ENCODE measurements around the gene KLHL17.

Gene KLHL17

DNA sequence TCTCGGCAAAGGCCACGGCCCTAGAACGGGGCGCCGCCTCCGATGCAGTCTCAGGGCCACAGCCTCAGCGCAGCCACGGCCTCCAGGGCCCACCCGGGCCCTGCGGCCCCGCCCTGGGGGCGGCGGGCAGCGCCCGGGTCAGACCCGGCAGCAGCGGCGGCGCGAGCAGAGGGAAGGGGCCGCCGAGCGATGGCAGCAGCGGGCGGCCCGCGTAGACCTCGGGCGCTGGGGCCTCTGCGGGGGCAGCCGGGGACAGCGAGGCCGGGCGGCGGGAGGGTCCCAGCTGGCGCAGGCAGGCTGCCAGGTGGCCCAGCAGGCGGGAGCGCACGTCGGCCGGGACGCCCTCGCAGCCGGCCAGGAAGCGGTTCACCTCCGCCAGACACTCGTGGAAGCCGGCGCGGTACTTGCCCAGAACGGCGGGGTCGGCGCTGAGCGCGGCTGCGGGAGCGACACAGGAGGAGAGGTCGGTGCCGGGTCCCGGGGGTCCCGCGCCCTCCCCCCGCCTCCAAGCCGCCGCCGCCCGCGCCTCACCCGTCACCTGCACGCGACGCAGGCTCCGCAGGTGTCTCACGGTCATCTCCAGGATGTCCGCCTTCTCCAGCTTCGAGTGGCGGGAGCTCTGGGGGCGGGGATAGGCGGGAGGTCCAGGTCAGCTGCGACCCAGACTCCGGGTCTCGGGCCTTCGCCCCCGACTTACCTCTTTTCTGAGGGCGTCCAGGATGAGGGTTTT lies 38.8 kb downstream of the KLHL17 start:
- peak overlapping the region; percentile 76 for H3K4ac ChIP-seq (ENCODE audit: low read length)
- H3K9me3 ChIP-seq (replicated peaks in 1 of 2; ENCODE audit: control insufficient read depth in 2 of 2, insufficient read depth in 1 of 2, low read depth in 1 of 2, low read length in 2 of 2): peaks cover 0 to 1% of the 10 kb centered on the region in 2 donors
- H3K36me3 ChIP-seq (replicated peaks in 1 of 2; ENCODE audit: control insufficient read depth in 2 of 2, insufficient read depth in 2 of 2, low read length in 2 of 2): peaks cover 0 to 8% of the 10 kb centered on the region in 2 donors
- peak overlapping the region; percentile 99 for H2AK5ac ChIP-seq (ENCODE audit: low read depth, low read length)
- peak overlapping the region; percentile 87 for H2BK120ac ChIP-seq (ENCODE audit: low read depth, low read length)
- no peak overlapping the region for H4K8ac ChIP-seq (ENCODE audit: low read depth, low read length)
- no CpG with 5 or more reads among the region's 86 CpGs for WGBS, 2 donors (ENCODE audit: extremely low coverage in 2 of 2, insufficient read length in 2 of 2, insufficient replicate concordance in 1 of 2)
- peaks cover 27 to 29% of the 10 kb centered on the region in 2 donors for H3K4me1 ChIP-seq (ENCODE audit: control insufficient read depth in 2 of 2, insufficient read depth in 1 of 2, low read depth in 1 of 2, low read length in 2 of 2)
- peak overlapping the region; percentile 94 for H3K14ac ChIP-seq (ENCODE audit: low read length)
- H3K27me3 ChIP-seq (ENCODE audit: control insufficient read depth in 3 of 3, insufficient read depth in 3 of 3, low read depth in 1 of 3, low read length in 3 of 3): peaks cover 0 to 12% (median 0%) of the 10 kb centered on the region in 3 experiments
- H4K91ac ChIP-seq (ENCODE audit: low read depth, low read length, poor library complexity): no peak overlapping the region
- H3K27ac ChIP-seq (replicated peaks; ENCODE audit: low read length): peak overlapping the region; percentile 99
- peaks cover 27% of the 10 kb centered on the region for H3K79me1 ChIP-seq (ENCODE audit: low read depth, low read length)
- peak overlapping the region; percentile 58 for H2BK12ac ChIP-seq (ENCODE audit: low read length)
- H3K18ac ChIP-seq (ENCODE audit: low read length): peak overlapping the region; percentile 100
- peak overlapping the region; percentile 99 for H3K9ac ChIP-seq (ENCODE audit: low read depth, low read length, poor library complexity)
- DNase-seq (ENCODE audit: low spot score): no peak
- H2AFZ ChIP-seq (ENCODE audit: low read length): peak overlapping the region; percentile 96
- H3K23ac ChIP-seq (ENCODE audit: low read depth, low read length, poor library complexity): peak overlapping the region; percentile 85
- peak overlapping the region; percentile 77 for H3K4me2 ChIP-seq (ENCODE audit: insufficient read depth, low read length, poor library complexity, severe bottlenecking)
- H2BK15ac ChIP-seq (ENCODE audit: low read length): peak overlapping the region; percentile 94
- H2BK5ac ChIP-seq (ENCODE audit: low read length): peak overlapping the region; percentile 99
- peak overlapping the region; percentile 88 to 99 for H3K4me3 ChIP-seq (ENCODE audit: low read length in 2 of 2)

DNA sequence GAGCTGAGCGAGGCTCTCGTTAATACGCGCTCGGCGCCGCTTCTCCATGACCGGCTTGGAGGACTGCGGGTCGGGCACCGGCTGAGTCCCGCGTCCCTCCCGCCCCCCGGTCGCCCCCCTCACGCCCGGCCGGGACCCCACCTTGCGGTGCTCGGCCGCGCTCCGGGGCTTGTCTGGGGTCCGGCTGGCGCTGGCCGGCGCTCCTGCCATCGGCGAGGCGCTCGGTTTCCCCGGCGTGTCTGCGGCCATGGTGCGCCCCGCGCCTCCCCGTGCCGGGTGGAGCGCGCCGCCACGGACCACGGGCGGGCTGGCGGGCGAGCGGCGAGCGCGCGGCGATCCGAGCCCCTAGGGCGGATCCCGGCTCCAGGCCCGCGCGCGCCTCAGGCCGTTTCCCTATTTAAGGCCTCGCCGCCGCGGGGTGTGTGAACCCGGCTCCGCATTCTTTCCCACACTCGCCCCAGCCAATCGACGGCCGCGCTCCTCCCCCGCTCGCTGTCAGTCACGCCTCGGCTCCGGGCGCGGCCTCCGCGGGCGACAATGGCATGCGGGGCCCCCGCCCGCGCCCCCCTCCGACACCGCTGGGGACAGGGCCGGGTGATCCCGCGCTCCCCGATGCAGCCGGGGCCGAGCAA lies 39.5 kb downstream of the KLHL17 start, which contains the start of gene HES4:
TSS of gene HES4 (minus strand) at position 373 of the 632 bp plus-strand sequence. CDS start at position 249, 124 bp downstream.
- H2BK5ac ChIP-seq (ENCODE audit: low read length): peak within 1 kb of the TSS; percentile 99
- H3K27ac ChIP-seq (replicated peaks; ENCODE audit: low read length): peak within 1 kb of the TSS; percentile 99
- H4K91ac ChIP-seq (ENCODE audit: low read depth, low read length, poor library complexity): peak within 1 kb of the TSS; percentile 100
- H2AK5ac ChIP-seq (ENCODE audit: low read depth, low read length): peak within 1 kb of the TSS; percentile 100
- H3K4me3 ChIP-seq (ENCODE audit: low read length in 2 of 2): peak within 1 kb of the TSS; percentile 88 to 99
- H3K14ac ChIP-seq (ENCODE audit: low read length): peak within 1 kb of the TSS; percentile 97
- peaks cover 34 to 35% of the 10 kb centered on the region in 2 donors for H3K4me1 ChIP-seq (ENCODE audit: control insufficient read depth in 2 of 2, insufficient read depth in 1 of 2, low read depth in 1 of 2, low read length in 2 of 2)
- H3K9me3 ChIP-seq (replicated peaks in 1 of 2; ENCODE audit: control insufficient read depth in 2 of 2, insufficient read depth in 1 of 2, low read depth in 1 of 2, low read length in 2 of 2): peaks cover 0 to 1% of the 10 kb centered on the region in 2 donors
- peak within 1 kb of the TSS; percentile 98 for H2BK120ac ChIP-seq (ENCODE audit: low read depth, low read length)
- H3K23ac ChIP-seq (ENCODE audit: low read depth, low read length, poor library complexity): peak within 1 kb of the TSS; percentile 99
- H3K36me3 ChIP-seq (replicated peaks in 1 of 2; ENCODE audit: control insufficient read depth in 2 of 2, insufficient read depth in 2 of 2, low read length in 2 of 2): peaks cover 0 to 8% of the 10 kb centered on the region in 2 donors
- peaks cover 0 to 12% (median 0%) of the 10 kb centered on the region in 3 experiments for H3K27me3 ChIP-seq (ENCODE audit: control insufficient read depth in 3 of 3, insufficient read depth in 3 of 3, low read depth in 1 of 3, low read length in 3 of 3)
- H4K8ac ChIP-seq (ENCODE audit: low read depth, low read length): peak within 1 kb of the TSS; percentile 43
- H2BK15ac ChIP-seq (ENCODE audit: low read length): peak within 1 kb of the TSS; percentile 99
- H2AFZ ChIP-seq (ENCODE audit: low read length): peak within 1 kb of the TSS; percentile 96
- H3K9ac ChIP-seq (ENCODE audit: low read depth, low read length, poor library complexity): peak within 1 kb of the TSS; percentile 99
- peaks cover 27% of the 10 kb centered on the region for H3K79me1 ChIP-seq (ENCODE audit: low read depth, low read length)
- no CpG with 5 or more reads among the region's 95 CpGs for WGBS, 2 donors (ENCODE audit: extremely low coverage in 2 of 2, insufficient read length in 2 of 2, insufficient replicate concordance in 1 of 2)
- DNase-seq (ENCODE audit: low spot score): peak; percentile 91
- peak within 1 kb of the TSS; percentile 100 for H2BK12ac ChIP-seq (ENCODE audit: low read length)
- H3K4ac ChIP-seq (ENCODE audit: low read length): peak within 1 kb of the TSS; percentile 99
- H3K18ac ChIP-seq (ENCODE audit: low read length): peak within 1 kb of the TSS; percentile 100
- peak within 1 kb of the TSS; percentile 77 for H3K4me2 ChIP-seq (ENCODE audit: insufficient read depth, low read length, poor library complexity, severe bottlenecking)

DNA sequence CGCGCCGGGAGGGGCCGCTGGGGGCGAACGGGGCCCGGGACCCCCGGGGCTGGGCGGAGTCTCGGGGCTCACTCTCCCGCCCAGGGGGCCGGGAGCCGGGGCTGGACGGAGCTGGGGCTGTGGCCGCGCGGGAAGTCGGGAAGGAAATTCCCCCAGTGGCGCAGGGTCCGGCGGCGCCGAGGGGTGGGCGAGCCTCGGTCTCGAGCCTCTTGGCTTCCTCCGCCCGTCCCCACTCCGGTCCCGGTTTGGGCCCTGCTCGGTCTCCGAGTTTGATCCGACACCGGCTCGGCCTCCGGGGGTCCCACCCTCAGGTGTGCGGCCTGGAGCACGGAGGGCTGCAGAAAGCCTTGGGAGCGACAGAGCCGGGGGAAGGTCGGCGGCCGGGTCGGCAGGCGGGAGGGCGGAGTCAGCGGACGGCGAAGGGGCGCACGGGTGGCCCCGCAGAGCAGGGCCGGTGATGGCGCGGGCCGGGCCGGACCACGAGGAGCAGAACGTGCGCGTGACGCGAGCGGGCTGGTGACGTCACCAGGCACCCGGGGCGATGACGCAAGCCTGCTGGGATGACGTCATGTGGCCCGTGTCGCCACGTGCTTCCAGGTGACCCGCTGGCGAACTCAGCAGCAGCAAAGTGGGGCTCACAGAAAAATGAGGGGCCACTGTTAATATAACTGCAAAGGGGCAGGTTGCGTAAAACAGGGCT lies 40.1 kb downstream of the KLHL17 start:
- Histone ChIP-seq H3K14ac (ENCODE audit: low read length) (peak overlapping the region; percentile 97), H3K18ac (ENCODE audit: low read length) (peak overlapping the region; percentile 100), H3K4ac (ENCODE audit: low read length) (peak overlapping the region; percentile 99), H3K27ac (replicated peaks; ENCODE audit: low read length) (peak overlapping the region; percentile 99), H3K27me3 (ENCODE audit: control insufficient read depth in 3 of 3, insufficient read depth in 3 of 3, low read depth in 1 of 3, low read length in 3 of 3) (peaks cover 0 to 12% (median 0%) of the 10 kb centered on the region in 3 experiments), H3K79me1 (ENCODE audit: low read depth, low read length) (peaks cover 27% of the 10 kb centered on the region), H3K36me3 (replicated peaks in 1 of 2; ENCODE audit: control insufficient read depth in 2 of 2, insufficient read depth in 2 of 2, low read length in 2 of 2) (peaks cover 0 to 8% of the 10 kb centered on the region in 2 donors), H3K4me3 (ENCODE audit: low read length in 2 of 2) (peak overlapping the region; percentile 88), H3K9ac (ENCODE audit: low read depth, low read length, poor library complexity) (peak overlapping the region; percentile 97), H2BK5ac (ENCODE audit: low read length) (peak overlapping the region; percentile 99), H2AK5ac (ENCODE audit: low read depth, low read length) (peak overlapping the region; percentile 100), H2BK120ac (ENCODE audit: low read depth, low read length) (peak overlapping the region; percentile 98), H2BK12ac (ENCODE audit: low read length) (peak overlapping the region; percentile 100), H3K4me1 (ENCODE audit: control insufficient read depth in 2 of 2, insufficient read depth in 1 of 2, low read depth in 1 of 2, low read length in 2 of 2) (peaks cover 40 to 42% of the 10 kb centered on the region in 2 donors), H3K4me2 (ENCODE audit: insufficient read depth, low read length, poor library complexity, severe bottlenecking) (peak overlapping the region; percentile 75), H2AFZ (ENCODE audit: low read length) (peak overlapping the region; percentile 96), H3K23ac (ENCODE audit: low read depth, low read length, poor library complexity) (peak overlapping the region; percentile 99), H4K8ac (ENCODE audit: low read depth, low read length) (no peak overlapping the region), H2BK15ac (ENCODE audit: low read length) (peak overlapping the region; percentile 99), H3K9me3 (replicated peaks in 1 of 2; ENCODE audit: control insufficient read depth in 2 of 2, insufficient read depth in 1 of 2, low read depth in 1 of 2, low read length in 2 of 2) (peaks cover 0 to 1% of the 10 kb centered on the region in 2 donors), H4K91ac (ENCODE audit: low read depth, low read length, poor library complexity) (peak overlapping the region; percentile 100)
- WGBS, 2 donors (ENCODE audit: extremely low coverage in 2 of 2, insufficient read length in 2 of 2, insufficient replicate concordance in 1 of 2): no CpG with 5 or more reads among the region's 75 CpGs
- DNase-seq (ENCODE audit: low spot score): peak; percentile 85
